ENCODE results near the gene RHBDL1. TPM values are rescaled to one million over a fixed set of nuclear protein-coding genes. Genes with fewer than 3 reads are reported as not detected.

Gene RHBDL1
- total RNA-seq, 1 experiment from 2014 or later, result 12.7 TPM

DNA sequence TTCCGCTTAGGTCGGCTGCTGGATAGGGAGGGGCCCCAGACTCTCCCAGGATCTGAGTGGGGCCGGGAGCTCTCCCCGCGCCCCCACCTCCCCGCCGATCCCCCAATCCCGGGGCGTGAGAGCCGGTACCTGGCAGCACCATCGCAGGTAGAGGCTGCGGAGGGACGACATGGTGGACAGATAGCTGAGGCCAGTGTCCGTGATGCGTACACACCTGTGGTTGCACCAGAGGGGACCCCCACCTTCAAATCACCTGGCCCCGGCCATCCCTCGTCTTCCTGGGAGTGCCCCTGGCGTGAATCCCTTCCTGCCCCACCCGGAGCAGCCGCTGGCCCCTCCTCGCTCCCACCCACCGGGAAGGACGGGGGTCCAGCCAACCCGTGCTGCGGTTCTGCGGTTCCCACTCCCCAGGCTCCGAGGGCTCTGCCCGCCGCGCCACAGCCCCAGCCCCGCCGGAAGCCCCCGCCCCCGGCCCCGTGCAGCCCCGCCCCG lies 19.4 kb downstream of the RHBDL1 start:
- Histone ChIP-seq H3K4me3 (replicated peaks in 1 of 2; ENCODE audit: low read depth in 1 of 2, low read length in 2 of 2) (peak overlapping the region; percentile 47 to 55), H3K9ac (ENCODE audit: low read length) (peak overlapping the region; percentile 48), H2AFZ (ENCODE audit: low read depth, low read length, poor library complexity, severe bottlenecking) (no peak overlapping the region), H3K27me3 (ENCODE audit: insufficient read depth, low read length) (no peaks in the 10 kb centered on the region), H3K4me2 (ENCODE audit: low read length) (peak overlapping the region; percentile 88), H3K9me2 (ENCODE audit: insufficient read depth) (no peaks in the 10 kb centered on the region), H3K79me2 (ENCODE audit: insufficient read depth, low read length) (peaks cover 4% of the 10 kb centered on the region; the same call in 1 of the 2 replicates), H3K36me3 (ENCODE audit: control insufficient read depth in 1 of 2, insufficient read depth in 2 of 2, low read length in 2 of 2) (no peaks in the 10 kb centered on the region), H3K27ac (ENCODE audit: low read depth, low read length) (peak overlapping the region; percentile 63), H3K9me3 (ENCODE audit: control insufficient read depth in 1 of 2, insufficient read depth in 1 of 2, low read depth in 1 of 2, low read length in 2 of 2) (no peaks in the 10 kb centered on the region), H4K20me1 (ENCODE audit: insufficient read depth) (no peaks in the 10 kb centered on the region), H3K4me1 (ENCODE audit: control insufficient read depth in 1 of 2, insufficient read depth in 2 of 2, low read length in 2 of 2) (peaks cover 10 to 34% of the 10 kb centered on the region in 2 experiments)
- TF ChIP-seq, protein P1, sequence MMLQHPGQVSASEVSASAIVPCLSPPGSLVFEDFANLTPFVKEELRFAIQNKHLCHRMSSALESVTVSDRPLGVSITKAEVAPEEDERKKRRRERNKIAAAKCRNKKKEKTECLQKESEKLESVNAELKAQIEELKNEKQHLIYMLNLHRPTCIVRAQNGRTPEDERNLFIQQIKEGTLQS (IDR thresholded peaks at IDR 0.05), result no peak
- TF ChIP-seq SIN3A (IDR thresholded peaks at IDR 0.05; ENCODE audit: low read depth) (no peak), EGR1 (IDR thresholded peaks at IDR 0.05; ENCODE audit: low read depth) (no peak), TCF7L2 (IDR thresholded peaks at IDR 0.05; ENCODE audit: borderline replicate concordance, extremely low read depth, insufficient read depth, insufficient read length) (no peak), EZH2 (IDR thresholded peaks at IDR 0.05) (no peak), SRF (IDR thresholded peaks at IDR 0.05; ENCODE audit: low read depth) (no peak), ELF1 (IDR thresholded peaks at IDR 0.05; ENCODE audit: borderline replicate concordance, low read depth) (no peak), POLR2AphosphoS5 (IDR thresholded peaks at IDR 0.05; ENCODE audit: low read depth, low read length) (no peak)
- TF ChIP-seq, protein P2, sequence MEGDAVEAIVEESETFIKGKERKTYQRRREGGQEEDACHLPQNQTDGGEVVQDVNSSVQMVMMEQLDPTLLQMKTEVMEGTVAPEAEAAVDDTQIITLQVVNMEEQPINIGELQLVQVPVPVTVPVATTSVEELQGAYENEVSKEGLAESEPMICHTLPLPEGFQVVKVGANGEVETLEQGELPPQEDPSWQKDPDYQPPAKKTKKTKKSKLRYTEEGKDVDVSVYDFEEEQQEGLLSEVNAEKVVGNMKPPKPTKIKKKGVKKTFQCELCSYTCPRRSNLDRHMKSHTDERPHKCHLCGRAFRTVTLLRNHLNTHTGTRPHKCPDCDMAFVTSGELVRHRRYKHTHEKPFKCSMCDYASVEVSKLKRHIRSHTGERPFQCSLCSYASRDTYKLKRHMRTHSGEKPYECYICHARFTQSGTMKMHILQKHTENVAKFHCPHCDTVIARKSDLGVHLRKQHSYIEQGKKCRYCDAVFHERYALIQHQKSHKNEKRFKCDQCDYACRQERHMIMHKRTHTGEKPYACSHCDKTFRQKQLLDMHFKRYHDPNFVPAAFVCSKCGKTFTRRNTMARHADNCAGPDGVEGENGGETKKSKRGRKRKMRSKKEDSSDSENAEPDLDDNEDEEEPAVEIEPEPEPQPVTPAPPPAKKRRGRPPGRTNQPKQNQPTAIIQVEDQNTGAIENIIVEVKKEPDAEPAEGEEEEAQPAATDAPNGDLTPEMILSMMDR (IDR thresholded peaks at IDR 0.05 in 2 of 3, conservative IDR thresholded peaks at IDR 0.05 in 1 of 3; ENCODE audit: borderline replicate concordance in 1 of 3, insufficient read depth in 1 of 3, low read depth in 2 of 3, low read length in 2 of 3), result no peak
- TF ChIP-seq, protein P3, sequence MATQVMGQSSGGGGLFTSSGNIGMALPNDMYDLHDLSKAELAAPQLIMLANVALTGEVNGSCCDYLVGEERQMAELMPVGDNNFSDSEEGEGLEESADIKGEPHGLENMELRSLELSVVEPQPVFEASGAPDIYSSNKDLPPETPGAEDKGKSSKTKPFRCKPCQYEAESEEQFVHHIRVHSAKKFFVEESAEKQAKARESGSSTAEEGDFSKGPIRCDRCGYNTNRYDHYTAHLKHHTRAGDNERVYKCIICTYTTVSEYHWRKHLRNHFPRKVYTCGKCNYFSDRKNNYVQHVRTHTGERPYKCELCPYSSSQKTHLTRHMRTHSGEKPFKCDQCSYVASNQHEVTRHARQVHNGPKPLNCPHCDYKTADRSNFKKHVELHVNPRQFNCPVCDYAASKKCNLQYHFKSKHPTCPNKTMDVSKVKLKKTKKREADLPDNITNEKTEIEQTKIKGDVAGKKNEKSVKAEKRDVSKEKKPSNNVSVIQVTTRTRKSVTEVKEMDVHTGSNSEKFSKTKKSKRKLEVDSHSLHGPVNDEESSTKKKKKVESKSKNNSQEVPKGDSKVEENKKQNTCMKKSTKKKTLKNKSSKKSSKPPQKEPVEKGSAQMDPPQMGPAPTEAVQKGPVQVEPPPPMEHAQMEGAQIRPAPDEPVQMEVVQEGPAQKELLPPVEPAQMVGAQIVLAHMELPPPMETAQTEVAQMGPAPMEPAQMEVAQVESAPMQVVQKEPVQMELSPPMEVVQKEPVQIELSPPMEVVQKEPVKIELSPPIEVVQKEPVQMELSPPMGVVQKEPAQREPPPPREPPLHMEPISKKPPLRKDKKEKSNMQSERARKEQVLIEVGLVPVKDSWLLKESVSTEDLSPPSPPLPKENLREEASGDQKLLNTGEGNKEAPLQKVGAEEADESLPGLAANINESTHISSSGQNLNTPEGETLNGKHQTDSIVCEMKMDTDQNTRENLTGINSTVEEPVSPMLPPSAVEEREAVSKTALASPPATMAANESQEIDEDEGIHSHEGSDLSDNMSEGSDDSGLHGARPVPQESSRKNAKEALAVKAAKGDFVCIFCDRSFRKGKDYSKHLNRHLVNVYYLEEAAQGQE (IDR thresholded peaks at IDR 0.05; ENCODE audit: low read depth), result no peak
- no peak for ATAC-seq
- BruUV-seq (replicated peaks), result no TSS peak
- POLR2A ChIA-PET, result interaction anchor here (1.0 to 1.6 kb wide), 3 partner anchors 11 to 26 kb away, joined by 3 to 5 read pairs (median 3); partner anchors contain the start of genes ANTKMT and JMJD8
- RAD21 ChIA-PET (ENCODE audit: low non-redundant PET in 1 of 2, low total read pairs in 2 of 2, uncharacterized antibody in 2 of 2, unreplicated experiment in 2 of 2), result no interaction called here
- DNase-seq (ENCODE audit: low read depth, low spot score), result no peak
- CTCF ChIA-PET, result interaction anchor here (1.0 to 1.6 kb wide), 5 partner anchors 9 to 408 kb away, joined by 3 to 6 read pairs (median 3); partner anchors contain the start of genes ANTKMT and FBXL16
- intact Hi-C loops (cut with micrococcal nuclease), result no loop called here

Data from HCT116 (cell line).